HG03095 (cell line): Measurements from ENCODE around the gene RAD1.

Experiments
- ATAC-seq: cut with Tn5 transposase; IDR thresholded peaks from one replicate; pipeline ENCODE4 v1.9.1; 2021; ENCODE audit warnings: moderate library complexity; ENCODE audit not compliant: unreplicated experiment

Gene RAD1

GRCh38 chr5:34867660-34868059 lies 47.6 kb downstream of the RAD1 start:
- no peak for ATAC-seq

GRCh38 chr5:34866989-34867471 lies 48.3 kb downstream of the RAD1 start:
- ATAC-seq = no peak

GRCh38 chr5:34865091-34865490 lies 50.2 kb downstream of the RAD1 start:
- ATAC-seq = no peak

- ATAC-seq = no peak
Measured at GRCh38 chr5:34863946-34864345, 51.4 kb downstream of the RAD1 start.

GRCh38 chr5:34859253-34859652 lies 56.1 kb downstream of the RAD1 start:
- no peak for ATAC-seq

GRCh38 chr5:34858790-34859189 lies 56.5 kb downstream of the RAD1 start:
- ATAC-seq = no peak

GRCh38 chr5:34857894-34858293 lies 57.4 kb downstream of the RAD1 start:
- ATAC-seq = no peak

- ATAC-seq = no peak
Measured at GRCh38 chr5:34857161-34857560, 58.1 kb downstream of the RAD1 start.
